HepG2 (cell line): ENCODE measurements around the gene ZMYND12. TPM values are rescaled to one million over a fixed set of nuclear protein-coding genes. Genes with fewer than 3 reads are reported as not detected.

Experiments
- CEBPG ChIP-seq: IDR thresholded peaks from 2 replicates; pipeline ENCODE4 v1.6.1; 2016
- NFE2L1 ChIP-seq: sonication (generic); formaldehyde crosslinking; IDR thresholded peaks from 2 replicates; pipeline ENCODE4 v1.4.0; 2020; ENCODE audit warnings: missing genetic modification reagents, mild to moderate bottlenecking, borderline replicate concordance
- NFYC ChIP-seq: IDR thresholded peaks from 2 replicates; pipeline ENCODE4 v1.6.1; 2016; ENCODE audit warnings: missing genetic modification reagents, missing compliant biosample characterization
- RBFOX2 ChIP-seq: fragments of 200-400 bp; formaldehyde crosslinking; IDR thresholded peaks from 2 replicates; pipeline ENCODE4 v1.6.1; 2017; ENCODE audit warnings: low read depth, mild to moderate bottlenecking, low read length
- RFXANK ChIP-seq: IDR thresholded peaks from 2 replicates; pipeline ENCODE4 v1.6.1; 2016
- SOX6 ChIP-seq, 2 experiments: fragments of 450-650 bp in 1 of 2; sonication (generic) in 1 of 2; formaldehyde crosslinking in 1 of 2; IDR thresholded peaks; 2 replicates each; pipeline versions ENCODE4 v1.4.0 to v1.6.1; 2017 to 2020; ENCODE audit warnings: antibody characterized with exemption in 1 of 2, mild to moderate bottlenecking in 1 of 2, missing genetic modification reagents in 1 of 2
- TSC22D2 ChIP-seq: sonication (generic); formaldehyde crosslinking; IDR thresholded peaks from 2 replicates; pipeline ENCODE4 v1.5.1; 2020; ENCODE audit warnings: missing genetic modification reagents, mild to moderate bottlenecking, borderline replicate concordance
- U2AF1 ChIP-seq: fragments of 200-400 bp; formaldehyde crosslinking; optimal IDR thresholded peaks from 2 replicates; pipeline ENCODE3; 2017; ENCODE audit warnings: mild to moderate bottlenecking, low read depth, low read length
- ZFP41 ChIP-seq: sonication (generic); formaldehyde crosslinking; IDR thresholded peaks from 2 replicates; pipeline ENCODE4 v1.4.0; 2020; ENCODE audit warnings: mild to moderate bottlenecking, missing genetic modification reagents, borderline replicate concordance
- ZFX ChIP-seq: sonication (generic); formaldehyde crosslinking; IDR thresholded peaks from 2 replicates; pipeline ENCODE4 v1.4.0; 2020; ENCODE audit warnings: mild to moderate bottlenecking, low read depth, missing genetic modification reagents, moderate library complexity
- ZNF136 ChIP-seq: sonication (generic); formaldehyde crosslinking; IDR thresholded peaks from 2 replicates; pipeline ENCODE4 v1.8.1; 2022; ENCODE audit warnings: low read depth, mild to moderate bottlenecking, moderate library complexity, missing genetic modification reagents
- ZNF160 ChIP-seq: sonication (generic); formaldehyde crosslinking; IDR thresholded peaks from 2 replicates; pipeline ENCODE4 v1.8.0; 2022; ENCODE audit warnings: mild to moderate bottlenecking, inconsistent platforms, missing genetic modification reagents
- ZNF441 ChIP-seq: sonication (generic); formaldehyde crosslinking; IDR thresholded peaks from 2 replicates; pipeline ENCODE4 v1.7.0; 2021; ENCODE audit warnings: missing genetic modification reagents, borderline replicate concordance
- ZNF614 ChIP-seq: IDR thresholded peaks from 2 replicates; pipeline ENCODE4 v1.6.1; 2018; ENCODE audit warnings: missing biosample characterization, missing genetic modification reagents, inconsistent platforms, borderline replicate concordance
- polyA plus RNA-seq, 8 experiments: library from polyadenylated mRNA; depleted of rRNA in 3 of 8; stranded (reverse) in 7 of 8; unstranded in 1 of 8; fragments of >200 nt; fragmentation: Illumina TruSeq in 4 of 8; extraction: Trizol in 4 of 8; gene quantifications; 2 replicates each; pipeline versions ENCODE4 v1.2.1 to v1.2.3, GENCODE V29; 2011 to 2016; ENCODE audit warnings: low read depth in 4 of 8, missing spikeins in 1 of 8, mixed read lengths in 1 of 8; ENCODE audit not compliant: insufficient read depth in 1 of 8
- total RNA-seq, 5 experiments: library from RNA; depleted of rRNA; stranded (reverse); fragments of >200 nt; fragmentation: Illumina TruSeq; extraction: Trizol; gene quantifications; 2 replicates each; pipeline ENCODE4 v1.2.3, GENCODE V29; 2016; ENCODE audit warnings: low read depth in 1 of 5
- TF ChIP-seq, protein P1 (sequence below): sonication (generic); formaldehyde crosslinking; conservative IDR thresholded peaks from 2 replicates; pipeline ENCODE4 v1.8.0; 2022; ENCODE audit warnings: mild to moderate bottlenecking, moderate library complexity, missing genetic modification reagents
- TF ChIP-seq, protein P2 (sequence below): sonication (generic); formaldehyde crosslinking; conservative IDR thresholded peaks from 2 replicates; pipeline ENCODE4 v1.4.0; 2020; ENCODE audit warnings: missing genetic modification reagents
- TF ChIP-seq, protein P3 (sequence below): sonication (generic); formaldehyde crosslinking; IDR thresholded peaks from 2 replicates; pipeline ENCODE4 v1.4.0; 2020; ENCODE audit warnings: missing genetic modification reagents

The ZMYND12 gene
- total and polyA plus RNA-seq, 2 of the 13 experiments (the other 11 are each of a cell fraction or from before 2014, with no cell fraction given): 0.13 to 0.71 TPM

GRCh38 chr1:42462828-42463763 lies 7.3 kb upstream of the ZMYND12 start, which contains the start of gene CCDC30 (continued):
- TF ChIP-seq SOX6 (IDR thresholded peaks at IDR 0.05) (no peak), SOX6 (CRISPR knock-in tag; IDR thresholded peaks at IDR 0.05) (no peak), RFXANK (0 out of 2 replicates have a peak, but pooled peaks have one; percentile 48), ZFX (CRISPR knock-in tag) (peak; percentile 60; the same call in 1 of the 2 replicates), CEBPG (no peak), ZFP41 (CRISPR knock-in tag) (no peak), TSC22D2 (no peak), NFYC (CRISPR knock-in tag) (peak; percentile 91), RBFOX2 (peak; percentile 48; the same call in 1 of the 2 replicates), ZNF160 (CRISPR knock-in tag) (no peak), ZNF136 (no peak), ZNF441 (CRISPR knock-in tag) (no peak), NFE2L1 (no peak), U2AF1 (no peak), ZNF614 (CRISPR knock-in tag) (no peak)
- TF ChIP-seq, protein P1, sequence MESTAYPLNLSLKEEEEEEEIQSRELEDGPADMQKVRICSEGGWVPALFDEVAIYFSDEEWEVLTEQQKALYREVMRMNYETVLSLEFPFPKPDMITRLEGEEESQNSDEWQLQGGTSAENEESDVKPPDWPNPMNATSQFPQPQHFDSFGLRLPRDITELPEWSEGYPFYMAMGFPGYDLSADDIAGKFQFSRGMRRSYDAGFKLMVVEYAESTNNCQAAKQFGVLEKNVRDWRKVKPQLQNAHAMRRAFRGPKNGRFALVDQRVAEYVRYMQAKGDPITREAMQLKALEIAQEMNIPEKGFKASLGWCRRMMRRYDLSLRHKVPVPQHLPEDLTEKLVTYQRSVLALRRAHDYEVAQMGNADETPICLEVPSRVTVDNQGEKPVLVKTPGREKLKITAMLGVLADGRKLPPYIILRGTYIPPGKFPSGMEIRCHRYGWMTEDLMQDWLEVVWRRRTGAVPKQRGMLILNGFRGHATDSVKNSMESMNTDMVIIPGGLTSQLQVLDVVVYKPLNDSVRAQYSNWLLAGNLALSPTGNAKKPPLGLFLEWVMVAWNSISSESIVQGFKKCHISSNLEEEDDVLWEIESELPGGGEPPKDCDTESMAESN (CRISPR knock-in tag): no peak
- TF ChIP-seq, protein P2, sequence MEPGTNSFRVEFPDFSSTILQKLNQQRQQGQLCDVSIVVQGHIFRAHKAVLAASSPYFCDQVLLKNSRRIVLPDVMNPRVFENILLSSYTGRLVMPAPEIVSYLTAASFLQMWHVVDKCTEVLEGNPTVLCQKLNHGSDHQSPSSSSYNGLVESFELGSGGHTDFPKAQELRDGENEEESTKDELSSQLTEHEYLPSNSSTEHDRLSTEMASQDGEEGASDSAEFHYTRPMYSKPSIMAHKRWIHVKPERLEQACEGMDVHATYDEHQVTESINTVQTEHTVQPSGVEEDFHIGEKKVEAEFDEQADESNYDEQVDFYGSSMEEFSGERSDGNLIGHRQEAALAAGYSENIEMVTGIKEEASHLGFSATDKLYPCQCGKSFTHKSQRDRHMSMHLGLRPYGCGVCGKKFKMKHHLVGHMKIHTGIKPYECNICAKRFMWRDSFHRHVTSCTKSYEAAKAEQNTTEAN: 0 out of 2 replicates have a peak, but pooled peaks have one; percentile 1
- TF ChIP-seq, protein P3, sequence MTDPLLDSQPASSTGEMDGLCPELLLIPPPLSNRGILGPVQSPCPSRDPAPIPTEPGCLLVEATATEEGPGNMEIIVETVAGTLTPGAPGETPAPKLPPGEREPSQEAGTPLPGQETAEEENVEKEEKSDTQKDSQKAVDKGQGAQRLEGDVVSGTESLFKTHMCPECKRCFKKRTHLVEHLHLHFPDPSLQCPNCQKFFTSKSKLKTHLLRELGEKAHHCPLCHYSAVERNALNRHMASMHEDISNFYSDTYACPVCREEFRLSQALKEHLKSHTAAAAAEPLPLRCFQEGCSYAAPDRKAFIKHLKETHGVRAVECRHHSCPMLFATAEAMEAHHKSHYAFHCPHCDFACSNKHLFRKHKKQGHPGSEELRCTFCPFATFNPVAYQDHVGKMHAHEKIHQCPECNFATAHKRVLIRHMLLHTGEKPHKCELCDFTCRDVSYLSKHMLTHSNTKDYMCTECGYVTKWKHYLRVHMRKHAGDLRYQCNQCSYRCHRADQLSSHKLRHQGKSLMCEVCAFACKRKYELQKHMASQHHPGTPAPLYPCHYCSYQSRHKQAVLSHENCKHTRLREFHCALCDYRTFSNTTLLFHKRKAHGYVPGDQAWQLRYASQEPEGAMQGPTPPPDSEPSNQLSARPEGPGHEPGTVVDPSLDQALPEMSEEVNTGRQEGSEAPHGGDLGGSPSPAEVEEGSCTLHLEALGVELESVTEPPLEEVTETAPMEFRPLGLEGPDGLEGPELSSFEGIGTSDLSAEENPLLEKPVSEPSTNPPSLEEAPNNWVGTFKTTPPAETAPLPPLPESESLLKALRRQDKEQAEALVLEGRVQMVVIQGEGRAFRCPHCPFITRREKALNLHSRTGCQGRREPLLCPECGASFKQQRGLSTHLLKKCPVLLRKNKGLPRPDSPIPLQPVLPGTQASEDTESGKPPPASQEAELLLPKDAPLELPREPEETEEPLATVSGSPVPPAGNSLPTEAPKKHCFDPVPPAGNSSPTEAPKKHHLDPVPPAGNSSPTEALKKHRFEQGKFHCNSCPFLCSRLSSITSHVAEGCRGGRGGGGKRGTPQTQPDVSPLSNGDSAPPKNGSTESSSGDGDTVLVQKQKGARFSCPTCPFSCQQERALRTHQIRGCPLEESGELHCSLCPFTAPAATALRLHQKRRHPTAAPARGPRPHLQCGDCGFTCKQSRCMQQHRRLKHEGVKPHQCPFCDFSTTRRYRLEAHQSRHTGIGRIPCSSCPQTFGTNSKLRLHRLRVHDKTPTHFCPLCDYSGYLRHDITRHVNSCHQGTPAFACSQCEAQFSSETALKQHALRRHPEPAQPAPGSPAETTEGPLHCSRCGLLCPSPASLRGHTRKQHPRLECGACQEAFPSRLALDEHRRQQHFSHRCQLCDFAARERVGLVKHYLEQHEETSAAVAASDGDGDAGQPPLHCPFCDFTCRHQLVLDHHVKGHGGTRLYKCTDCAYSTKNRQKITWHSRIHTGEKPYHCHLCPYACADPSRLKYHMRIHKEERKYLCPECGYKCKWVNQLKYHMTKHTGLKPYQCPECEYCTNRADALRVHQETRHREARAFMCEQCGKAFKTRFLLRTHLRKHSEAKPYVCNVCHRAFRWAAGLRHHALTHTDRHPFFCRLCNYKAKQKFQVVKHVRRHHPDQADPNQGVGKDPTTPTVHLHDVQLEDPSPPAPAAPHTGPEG (CRISPR knock-in tag): no peak
